ENCODE data around the gene PLA2G4E.

GRCh38 chr15:42031198-42031915 is 10.5 kb upstream of the PLA2G4E start:
- no peak for TF ChIP-seq ZNF70 (CRISPR knock-in tag; IDR thresholded peaks at IDR 0.05)
- no peak for TF ChIP-seq PATZ1 (CRISPR knock-in tag; IDR thresholded peaks at IDR 0.05; ENCODE audit: borderline replicate concordance)
- TF ChIP-seq ZNF8 (CRISPR knock-in tag; IDR thresholded peaks at IDR 0.05): no peak
- TF ChIP-seq ZC3H10 (CRISPR knock-in tag; IDR thresholded peaks at IDR 0.05): no peak
